Stimulated activated naive CD8-positive, alpha-beta T cell treated with anti-CD3 and anti-CD28 coated beads, Interleukin-15, amount 100 ng/mL, for 72 hours (primary cell): Measurements from ENCODE around the gene SUMF1.

Source experiments
- ATAC-seq: fragments of 150-1000 bp; cut with Tn5 transposase; 2 replicates; pipeline ENCODE4 v1.10.0; 2021; ENCODE audit warnings: mild to moderate bottlenecking, moderate library complexity
- DNase-seq, 2 donors: peaks; one replicate each; pipeline ENCODE4 v3.0.0; 2021 to 2022
- H3K27ac Mint-ChIP-seq, 2 donors: one replicate each; pipeline ENCODE4 v1.8.0; 2022; ENCODE audit warnings: mild to moderate bottlenecking in 2 of 2, mixed read lengths in 2 of 2, moderate library complexity in 2 of 2
- H3K27me3 Mint-ChIP-seq: one replicate; pipeline ENCODE4 v1.8.0; 2022; ENCODE audit warnings: mixed read lengths
- H3K4me1 Mint-ChIP-seq: one replicate; pipeline ENCODE4 v1.8.0; 2022; ENCODE audit warnings: mild to moderate bottlenecking, mixed read lengths
- H3K4me3 Mint-ChIP-seq, 2 donors: one replicate each; pipeline ENCODE4 v1.8.0; 2022; ENCODE audit warnings: mild to moderate bottlenecking in 2 of 2, mixed read lengths in 2 of 2, moderate library complexity in 1 of 2
- H3K9me3 Mint-ChIP-seq, 2 donors: one replicate each; pipeline ENCODE4 v1.8.0; 2022; ENCODE audit warnings: mixed read lengths in 2 of 2

SUMF1 gene

DNA sequence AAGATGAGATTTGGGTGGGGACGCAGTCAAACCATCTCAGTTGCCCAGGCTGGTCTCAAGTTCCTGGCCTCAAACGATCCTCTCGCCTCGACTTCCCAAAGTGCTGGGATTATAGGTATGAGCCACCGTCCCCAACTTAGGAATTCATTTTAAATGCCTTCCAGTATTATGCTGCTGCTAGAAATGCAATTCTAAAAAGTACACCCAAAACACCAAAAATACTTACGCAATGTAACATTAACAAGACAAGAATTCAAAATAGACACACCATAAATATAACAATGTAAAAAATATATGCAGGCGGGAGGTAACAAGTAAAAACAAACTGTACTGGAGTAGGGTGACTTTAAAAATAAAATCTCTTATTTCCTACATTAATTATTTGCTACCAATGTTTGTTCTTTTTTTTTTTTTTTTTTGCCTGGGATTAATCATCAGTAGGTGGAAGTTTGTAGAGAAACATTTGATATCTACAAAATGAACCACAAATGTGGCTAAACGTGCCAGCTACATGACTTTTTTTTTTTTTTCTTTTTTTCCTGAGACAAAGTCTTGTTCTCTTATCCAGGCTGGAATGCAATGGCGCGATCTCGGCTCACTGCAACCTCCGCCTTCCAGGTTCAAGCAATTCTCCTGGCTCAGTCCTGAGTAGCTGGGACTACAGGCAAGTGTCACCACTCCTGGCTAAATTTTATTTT lies 107.1 kb downstream of the SUMF1 start:
- no peak overlapping the region for H3K4me3 Mint-ChIP-seq
- H3K9me3 Mint-ChIP-seq, result no peaks in the 10 kb centered on the region
- no peak overlapping the region for H3K27ac Mint-ChIP-seq
- no peak for DNase-seq
- no peaks in the 10 kb centered on the region for H3K4me1 Mint-ChIP-seq
- no peak for ATAC-seq
- H3K27me3 Mint-ChIP-seq, result no peaks in the 10 kb centered on the region

- Mint-ChIP-seq H3K27ac (no peak overlapping the region), H3K9me3 (no peaks in the 10 kb centered on the region), H3K4me1 (no peaks in the 10 kb centered on the region), H3K4me3 (no peak overlapping the region), H3K27me3 (no peaks in the 10 kb centered on the region)
- ATAC-seq, result no peak
- DNase-seq, result no peak
These were observed 108.8 kb downstream of the SUMF1 start for GRCh38 chr3:4358273-4358672.

DNA sequence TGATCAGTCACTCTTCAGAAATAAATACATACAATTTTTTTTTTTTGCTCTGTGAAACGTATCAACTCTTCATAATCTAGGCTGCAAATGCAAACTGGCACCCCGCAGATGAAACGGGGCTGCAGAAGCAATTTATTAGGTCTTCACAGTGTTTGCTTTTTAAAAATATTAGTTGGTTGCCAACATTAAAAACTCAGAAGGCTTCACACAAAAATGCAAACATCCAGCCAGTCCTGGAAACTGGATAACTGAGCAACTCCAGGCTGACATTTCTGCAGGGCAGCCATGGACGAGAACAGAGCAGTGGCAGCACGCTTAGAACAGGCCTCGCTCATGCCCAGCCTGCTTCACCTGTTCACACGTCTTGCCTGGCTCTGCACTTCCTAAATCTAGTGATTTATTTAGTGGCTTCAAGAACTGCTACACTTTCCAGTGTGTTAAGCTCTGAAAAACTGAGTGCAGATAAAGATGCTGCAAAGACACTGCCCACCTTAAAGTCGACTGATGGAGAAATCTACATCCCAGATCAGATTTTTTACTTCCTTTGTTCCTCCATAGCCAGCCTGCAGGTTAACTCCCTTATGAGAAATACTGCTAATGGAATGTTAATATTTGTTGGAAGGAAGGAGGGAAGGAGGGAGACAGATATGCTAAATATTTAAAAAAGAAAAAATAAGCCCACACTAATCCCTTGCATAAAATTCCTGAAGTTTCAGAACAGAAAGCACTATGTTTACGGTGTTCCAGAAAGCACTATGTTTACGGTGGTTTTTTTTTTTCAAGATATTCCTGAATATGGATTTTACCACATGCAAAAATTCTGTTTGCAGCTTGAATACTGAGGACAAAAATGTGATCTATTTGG lies 110.3 kb downstream of the SUMF1 start:
- no peak for DNase-seq
- Mint-ChIP-seq H3K27me3 (no peaks in the 10 kb centered on the region), H3K27ac (no peak overlapping the region), H3K4me1 (peaks cover 8% of the 10 kb centered on the region), H3K9me3 (no peaks in the 10 kb centered on the region), H3K4me3 (no peak overlapping the region)
- no peak for ATAC-seq

GRCh38 chr3:4356220-4356540 lies 110.9 kb downstream of the SUMF1 start:
- Mint-ChIP-seq H3K9me3 (no peaks in the 10 kb centered on the region), H3K4me3 (no peak overlapping the region), H3K4me1 (peaks cover 14% of the 10 kb centered on the region), H3K27me3 (no peaks in the 10 kb centered on the region), H3K27ac (no peak overlapping the region)
- DNase-seq (no peak), ATAC-seq (no peak)

- Mint-ChIP-seq H3K27ac (no peak overlapping the region), H3K4me3 (no peak overlapping the region), H3K4me1 (peaks cover 19% of the 10 kb centered on the region), H3K9me3 (no peaks in the 10 kb centered on the region), H3K27me3 (no peaks in the 10 kb centered on the region)
- DNase-seq, result no peak
- ATAC-seq, result no peak
These were observed 111.5 kb downstream of the SUMF1 start for GRCh38 chr3:4355401-4356219.

- no peak overlapping the region for H3K27ac Mint-ChIP-seq
- ATAC-seq (no peak), DNase-seq (no peak)
- peak overlapping the region; percentile 77 to 79 for H3K4me3 Mint-ChIP-seq
- peaks cover 22% of the 10 kb centered on the region for H3K4me1 Mint-ChIP-seq
- no peaks in the 10 kb centered on the region for H3K27me3 Mint-ChIP-seq
- no peaks in the 10 kb centered on the region for H3K9me3 Mint-ChIP-seq
These were observed 115.2 kb downstream of the SUMF1 start for GRCh38 chr3:4351872-4352271.

DNA sequence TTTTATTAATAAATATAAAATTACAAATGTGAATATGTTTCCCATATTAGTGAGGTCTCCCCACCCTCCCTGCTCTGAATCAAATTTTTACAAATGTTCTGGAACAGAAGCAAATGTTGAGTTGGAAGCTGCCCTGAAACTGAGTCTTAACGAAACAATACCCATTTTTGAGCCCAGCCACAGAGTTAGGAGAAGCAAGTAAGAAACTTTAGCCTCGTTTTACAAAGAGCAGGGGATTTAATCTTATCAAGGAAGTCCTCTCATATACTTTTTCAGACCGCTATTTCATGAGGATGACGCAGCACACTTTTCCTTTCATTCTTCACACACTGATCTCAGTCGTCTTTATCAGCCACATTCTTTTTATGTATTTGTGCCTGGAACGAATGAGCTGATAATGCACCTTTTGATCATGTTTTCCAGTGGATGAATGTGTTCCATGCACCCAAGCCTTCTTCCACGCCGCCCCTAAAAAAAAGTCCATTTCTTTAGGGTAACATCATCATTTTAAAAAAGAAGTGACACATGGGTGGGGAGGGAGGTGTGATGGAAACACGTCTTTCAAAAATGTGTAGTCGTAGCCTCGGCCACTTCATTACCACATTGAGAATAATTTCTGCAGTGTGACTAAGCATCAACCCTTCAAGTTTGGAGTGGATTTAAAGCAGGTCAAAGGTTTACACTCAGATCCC lies 115.8 kb downstream of the SUMF1 start:
- Mint-ChIP-seq H3K27me3 (no peaks in the 10 kb centered on the region), H3K4me1 (peaks cover 22% of the 10 kb centered on the region), H3K9me3 (no peaks in the 10 kb centered on the region), H3K4me3 (peak overlapping the region; percentile 77 to 79), H3K27ac (peak overlapping the region; percentile 10 to 92)
- DNase-seq (peak in 1 of 2 donors; percentile 23), ATAC-seq (peak; percentile 87)

DNA sequence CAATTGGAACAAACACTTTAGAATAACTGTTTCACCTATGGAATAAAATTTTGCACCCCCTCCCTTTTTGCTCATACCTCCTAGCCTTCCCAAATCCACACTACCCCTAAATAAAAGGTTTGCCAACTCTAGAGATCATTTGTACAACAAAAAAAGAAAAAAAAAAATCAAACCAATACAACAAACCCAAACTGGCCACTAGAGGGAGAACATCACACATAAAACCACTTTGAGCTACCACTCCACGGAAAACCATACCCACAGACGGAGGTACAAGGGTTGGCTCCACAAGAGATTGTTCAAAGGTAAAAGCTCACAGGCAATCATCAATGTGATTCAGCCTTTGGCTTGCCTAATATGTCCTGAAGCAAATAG lies 116.3 kb downstream of the SUMF1 start:
- DNase-seq (peak; percentile 43 to 48), ATAC-seq (peak; percentile 75)
- H3K27me3 Mint-ChIP-seq, result no peaks in the 10 kb centered on the region
- peak overlapping the region; percentile 53 to 79 for H3K4me3 Mint-ChIP-seq
- peaks cover 22% of the 10 kb centered on the region for H3K4me1 Mint-ChIP-seq
- no peak overlapping the region for H3K27ac Mint-ChIP-seq
- H3K9me3 Mint-ChIP-seq, result no peaks in the 10 kb centered on the region

GRCh38 chr3:4343258-4343657 lies 123.8 kb downstream of the SUMF1 start:
- H3K4me3 Mint-ChIP-seq, result no peak overlapping the region
- no peak for ATAC-seq

GRCh38 chr3:4341336-4341675 lies 125.8 kb downstream of the SUMF1 start:
- no peak overlapping the region for H3K4me3 Mint-ChIP-seq
- H3K27me3 Mint-ChIP-seq, result no peaks in the 10 kb centered on the region
- H3K9me3 Mint-ChIP-seq, result no peaks in the 10 kb centered on the region
- ATAC-seq, result no peak
- no peak overlapping the region for H3K27ac Mint-ChIP-seq
- DNase-seq, result no peak
- H3K4me1 Mint-ChIP-seq, result peaks cover 6% of the 10 kb centered on the region

More at GRCh38 chr3:4343258-4343657, 123.8 kb downstream of the SUMF1 start:
- H3K9me3 Mint-ChIP-seq, result no peaks in the 10 kb centered on the region
- no peaks in the 10 kb centered on the region for H3K27me3 Mint-ChIP-seq
- no peak for DNase-seq
- H3K4me1 Mint-ChIP-seq, result peaks cover 6% of the 10 kb centered on the region
- no peak overlapping the region for H3K27ac Mint-ChIP-seq

- H3K4me1 Mint-ChIP-seq, result peaks cover 6% of the 10 kb centered on the region
- no peak for DNase-seq
- no peaks in the 10 kb centered on the region for H3K27me3 Mint-ChIP-seq
- no peak for ATAC-seq
- H3K9me3 Mint-ChIP-seq, result no peaks in the 10 kb centered on the region
- no peak overlapping the region for H3K27ac Mint-ChIP-seq
- H3K4me3 Mint-ChIP-seq, result no peak overlapping the region
These were observed 126.4 kb downstream of the SUMF1 start for GRCh38 chr3:4340411-4341335.

- no peaks in the 10 kb centered on the region for H3K27me3 Mint-ChIP-seq
- H3K9me3 Mint-ChIP-seq, result no peaks in the 10 kb centered on the region
- H3K4me1 Mint-ChIP-seq, result peaks cover 6% of the 10 kb centered on the region
- H3K27ac Mint-ChIP-seq, result no peak overlapping the region
- no peak overlapping the region for H3K4me3 Mint-ChIP-seq
- no peak for DNase-seq
- no peak for ATAC-seq
These were observed 127.0 kb downstream of the SUMF1 start for GRCh38 chr3:4340077-4340410.

DNA sequence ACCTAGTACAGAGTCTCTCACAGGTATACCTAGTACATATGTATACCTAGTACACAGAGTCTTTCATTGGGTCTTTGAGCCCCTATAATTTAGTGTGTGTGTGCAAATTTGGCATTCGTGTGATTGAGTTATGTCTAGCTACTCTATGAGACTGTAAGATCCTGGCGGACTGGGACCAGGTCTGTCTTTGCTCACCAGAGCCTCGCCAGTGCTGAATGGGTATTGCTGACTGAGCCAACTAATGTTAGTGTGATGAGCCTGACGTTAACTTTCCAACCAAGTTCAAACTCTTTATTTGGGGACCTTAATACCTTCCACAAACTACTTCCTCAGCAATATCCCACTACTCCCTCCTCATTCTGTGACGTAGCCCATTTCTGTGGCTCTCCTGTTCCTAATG lies 128.3 kb downstream of the SUMF1 start:
- Mint-ChIP-seq H3K27me3 (no peaks in the 10 kb centered on the region), H3K4me1 (peaks cover 6% of the 10 kb centered on the region), H3K9me3 (no peaks in the 10 kb centered on the region), H3K27ac (no peak overlapping the region), H3K4me3 (no peak overlapping the region)
- ATAC-seq (no peak), DNase-seq (no peak)

- Mint-ChIP-seq H3K27ac (no peak overlapping the region), H3K27me3 (no peaks in the 10 kb centered on the region), H3K9me3 (no peaks in the 10 kb centered on the region), H3K4me3 (no peak overlapping the region), H3K4me1 (peaks cover 6% of the 10 kb centered on the region)
- no peak for DNase-seq
- ATAC-seq, result no peak
These were observed 130.1 kb downstream of the SUMF1 start for GRCh38 chr3:4336850-4337546.
